Adrenal gland (tissue), 12 donors: ENCODE results near the gene MACROD2. TPM values are rescaled to one million over a fixed set of nuclear protein-coding genes. Genes with fewer than 3 reads are reported as not detected.
"Not testable (repeated sequence)": the region's sequence is repeated elsewhere in the genome, so short reads cannot be mapped to it uniquely, and the experiment has no call there.

Experiments
- DNase-seq, 7 donors: peaks; one replicate each; pipeline ENCODE4 v3.0.0-alpha.2; 2019 to 2020
- H3K27ac ChIP-seq, 5 donors: fragments of 200-600 bp; sonication (generic) in 4 of 5; 1 replicate in 3 of 5; 2 replicates in 2 of 5; pipeline versions ENCODE4 v1.5.1 to v1.8.0; 2016 to 2020; ENCODE audit warnings: mild to moderate bottlenecking in 1 of 5
- H3K27me3 ChIP-seq: fragments of 200-600 bp; 2 replicates; pipeline ENCODE4 v1.8.0; 2021
- H3K36me3 ChIP-seq, 2 donors: fragments of 200-600 bp; replicated peaks in 1 of 2; 1 replicate in 1 of 2; 2 replicates in 1 of 2; pipeline versions ENCODE4 v1.5.1 to v1.8.0; 2018 to 2022
- H3K4me1 ChIP-seq, 2 donors: fragments of 200-600 bp; replicated peaks in 1 of 2; 1 replicate in 1 of 2; 2 replicates in 1 of 2; pipeline versions ENCODE4 v1.5.1 to v1.8.0; 2018 to 2021
- H3K4me3 ChIP-seq, 4 donors: fragments of 200-600 bp; sonication (generic) in 3 of 4; one replicate each; pipeline ENCODE4 v1.5.1; 2016 to 2018
- H3K9me3 ChIP-seq, 3 donors: fragments of 200-600 bp; sonication (generic) in 1 of 3; replicated peaks in 1 of 3; 1 replicate in 2 of 3; 2 replicates in 1 of 3; pipeline versions ENCODE4 v1.5.1 to v1.8.0; 2016 to 2021
- CTCF ChIP-seq, 6 experiments: fragments of 450-650 bp in 4 of 6; fragments of 200-600 bp in 2 of 6; sonication (generic) in 1 of 6; IDR thresholded peaks; 1 replicate in 5 of 6; 2 replicates in 1 of 6; pipeline versions ENCODE4 v1.5.1 to v1.8.0; 2016 to 2021; ENCODE audit warnings: antibody characterized with exemption in 6 of 6, mild to moderate bottlenecking in 2 of 6, moderate library complexity in 1 of 6
- POLR2A ChIP-seq, 2 donors: fragments of 450-650 bp; IDR thresholded peaks; one replicate each; pipeline ENCODE4 v1.6.1; 2017; ENCODE audit warnings: antibody characterized with exemption in 2 of 2, mild to moderate bottlenecking in 2 of 2, moderate library complexity in 1 of 2
- WGBS, 4 donors: extraction: QIAGEN DNeasy Blood & Tissue Kit in 2 of 4; methylation state at CpG; one replicate each; pipeline versions ENCODE4 v1.1.5 to v1.1.7; 2013 to 2017; 5-methylcytosine and 5-hydroxymethylcytosine counted together
- intact Hi-C, 2 donors: fragments of 100-400 bp; cut with DNase I; formaldehyde crosslinking; loops; one replicate each; pipeline versions ENCODE4 v1.14.1 to v1.15.0; 2022 to 2023
- polyA plus RNA-seq, 3 donors: library from polyadenylated mRNA; stranded (reverse); fragments of 200-250 nt in 2 of 3; fragments of 350-450 nt in 1 of 3; fragmentation: Illumina TruSeq in 1 of 3; extraction: RNeasy Lipid Tissue Mini Kit (QIAGEN cat#74804) in 1 of 3; gene quantifications; one replicate each; pipeline ENCODE4 v1.2.3, GENCODE V29; 2013 to 2014
- total RNA-seq, 9 donors: library from RNA; depleted of rRNA in 4 of 9; stranded (reverse); fragments of >200 nt in 4 of 9; fragments of 120-200 nt in 1 of 9; fragmentation: NEBNext Ultra II Directional in 1 of 9; extraction: Animal tissue kit (Norgen Biotek cat#: 25700) in 1 of 9; gene quantifications; one replicate each; pipeline versions ENCODE4 v1.1.0 to v1.2.4, GENCODE V29; 2013 to 2023
- donor health status: healthy with polysubstance abuse.
- donor health status: Bipolar disorder and iron deficiency.
- donor health status: DM: yes; HTN: yes; CAD: no.
- donor health status: DM: no; HTN: no; CAD: no.
- donor health status: DM: no; HTN: no; CAD: no.
- donor health status: DM: yes; HTN: yes; CAD: no.

The MACROD2 gene
- total and polyA plus RNA-seq, 12 donors, result 1.1 to 21.2 (median 6.4) TPM

DNA sequence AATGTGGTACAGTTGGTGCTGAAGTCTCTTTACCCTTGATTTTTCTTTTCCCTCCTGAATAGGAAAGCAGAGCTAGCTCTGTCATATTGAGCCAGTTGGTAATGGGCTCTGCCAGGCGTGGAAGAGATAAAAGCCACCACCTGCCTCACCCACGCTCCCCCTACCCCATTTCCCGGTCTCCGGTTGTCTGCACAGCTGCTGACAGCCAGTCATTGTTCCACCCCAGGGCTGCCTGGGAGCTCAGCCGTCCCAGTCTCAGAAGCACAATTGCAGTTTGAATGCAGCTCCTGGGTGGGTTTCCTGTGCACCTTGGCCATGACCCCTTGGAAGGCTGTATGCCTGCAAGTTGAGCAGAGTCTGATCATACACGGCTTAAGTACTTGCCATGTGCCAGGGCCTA, 1017.2 kb downstream of the MACROD2 start:
- Histone ChIP-seq H3K27me3 (no peaks in the 10 kb centered on the region), H3K36me3 (no peaks in the 10 kb centered on the region), H3K9me3 (no peaks in the 10 kb centered on the region), H3K4me3 (no peak overlapping the region), H3K27ac (no peak overlapping the region), H3K4me1 (no peaks in the 10 kb centered on the region)
- intact Hi-C loops, result no loop called here
- no peak for TF ChIP-seq CTCF (IDR thresholded peaks at IDR 0.05)
- no peak for TF ChIP-seq POLR2A (IDR thresholded peaks at IDR 0.05)
- no peak for DNase-seq
- WGBS, 4 donors, result 66 to 80% (median 78%) methylated on average over 6 of the region's 6 CpGs

DNA sequence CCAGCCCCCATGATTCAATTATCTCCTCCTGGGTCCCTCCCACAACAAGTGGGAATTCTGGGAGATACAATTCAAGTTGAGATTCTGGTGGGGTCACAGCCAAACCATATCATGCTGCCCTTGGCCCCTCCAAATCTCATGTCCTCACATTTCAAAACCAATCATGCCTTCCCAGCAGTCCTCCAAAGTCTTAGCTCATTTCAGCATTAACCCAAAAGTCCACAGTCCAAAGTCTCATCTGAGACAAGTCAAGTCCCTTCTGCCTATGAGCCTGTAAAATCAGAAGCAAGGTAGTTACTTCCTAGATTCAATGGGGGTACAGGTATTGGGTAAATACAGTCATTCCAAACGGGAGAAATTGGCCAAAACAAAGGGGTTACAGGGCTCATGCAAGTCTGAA, 1021.6 kb downstream of the MACROD2 start:
- H3K36me3 ChIP-seq, intact Hi-C loops, H3K4me1 ChIP-seq, H3K27me3 ChIP-seq, DNase-seq, H3K9me3 ChIP-seq, H3K4me3 ChIP-seq, H3K27ac ChIP-seq: not testable (repeated sequence)
- WGBS, 4 donors, result 71 to 86% (median 78%) methylated on average over 1 of the region's 1 CpG

- TF ChIP-seq POLR2A (IDR thresholded peaks at IDR 0.05), result no peak
- no peak for TF ChIP-seq CTCF (IDR thresholded peaks at IDR 0.05)
- DNase-seq, result no peak
- Histone ChIP-seq H3K27ac (no peak overlapping the region), H3K9me3 (no peaks in the 10 kb centered on the region), H3K36me3 (no peaks in the 10 kb centered on the region), H3K4me1 (no peaks in the 10 kb centered on the region), H3K27me3 (no peaks in the 10 kb centered on the region), H3K4me3 (no peak overlapping the region)
- intact Hi-C loops, result no loop called here
- WGBS, 4 donors, result 85 to 94% (median 91%) methylated on average over 11 of the region's 11 CpGs
These were observed 1023.6 kb downstream of the MACROD2 start for GRCh38 chr20:15018966-15019365.

GRCh38 chr20:15020845-15021244, 1025.5 kb downstream of the MACROD2 start:
- TF ChIP-seq POLR2A (IDR thresholded peaks at IDR 0.05) (no peak), CTCF (IDR thresholded peaks at IDR 0.05) (no peak)
- Histone ChIP-seq H3K36me3 (no peaks in the 10 kb centered on the region), H3K27me3 (no peaks in the 10 kb centered on the region), H3K4me1 (no peaks in the 10 kb centered on the region), H3K27ac (no peak overlapping the region), H3K9me3 (no peaks in the 10 kb centered on the region), H3K4me3 (no peak overlapping the region)
- intact Hi-C loops, result no loop called here
- 71 to 92% (median 91%) methylated on average over 9 of the region's 9 CpGs for WGBS, 4 donors
- DNase-seq, result no peak

GRCh38 chr20:15022921-15023320, 1027.6 kb downstream of the MACROD2 start:
- DNase-seq, result no peak
- intact Hi-C loops, result no loop called here
- Histone ChIP-seq H3K4me1 (no peaks in the 10 kb centered on the region), H3K36me3 (no peaks in the 10 kb centered on the region), H3K27ac (no peak overlapping the region), H3K9me3 (no peaks in the 10 kb centered on the region), H3K4me3 (no peak overlapping the region), H3K27me3 (no peaks in the 10 kb centered on the region)
- TF ChIP-seq POLR2A (IDR thresholded peaks at IDR 0.05), result no peak
- no peak for TF ChIP-seq CTCF (IDR thresholded peaks at IDR 0.05)
